Kidney epithelial cell (primary cell): Measurements from ENCODE around the gene KRT20. TPM values are rescaled to one million over a fixed set of nuclear protein-coding genes. Genes with fewer than 3 reads are reported as not detected.
"Not testable (repeated sequence)": the region's sequence is repeated elsewhere in the genome, so short reads cannot be mapped to it uniquely, and the experiment has no call there.

Experiments
- DNase-seq: peaks from one replicate; pipeline ENCODE4 v3.0.0-alpha.2; 2010; ENCODE audit warnings: low read depth
- H3K27me3 ChIP-seq: 2 replicates; pipeline ENCODE4 v1.6.0; 2011; ENCODE audit warnings: low read length; ENCODE audit not compliant: control insufficient read depth, insufficient read depth
- H3K36me3 ChIP-seq: 2 replicates; pipeline ENCODE4 v1.5.1; 2011; ENCODE audit warnings: low read length; ENCODE audit not compliant: control insufficient read depth, insufficient read depth
- H3K4me3 ChIP-seq: 2 replicates; pipeline ENCODE4 v1.5.1; 2011; ENCODE audit warnings: low read depth, mild to moderate bottlenecking, control low read depth, low read length
- CTCF ChIP-seq: IDR thresholded peaks from 2 replicates; pipeline ENCODE4 v1.5.1; 2011; ENCODE audit warnings: mild to moderate bottlenecking, moderate library complexity, low read length, control low read depth, inconsistent platforms; ENCODE audit not compliant: insufficient read depth, poor library complexity, severe bottlenecking
- total RNA-seq: library from RNA; depleted of rRNA; stranded (reverse); fragments of >200 nt; gene quantifications from 2 replicates; pipeline ENCODE4 v1.2.3, GENCODE V29; 2015

The KRT20 gene
- total RNA-seq: not detected in 2 replicates

GRCh38 chr17:40884708-40885512, at the start of gene KRT20:
Gene KRT20, minus strand, starts transcription at chr17:40885242. Its CDS starts 57 bp downstream, at chr17:40885185.
- DNase-seq: no peak
- TF ChIP-seq CTCF: no peak
- Histone ChIP-seq H3K27me3 (no peaks in the 10 kb centered on the region), H3K4me3 (no peak within 1 kb of the TSS), H3K36me3 (no peaks in the 10 kb centered on the region)

GRCh38 chr17:40932608-40933007, 47.6 kb upstream of the KRT20 start:
- Histone ChIP-seq H3K27me3 (no peaks in the 10 kb centered on the region), H3K36me3 (no peaks in the 10 kb centered on the region), H3K4me3 (no peak overlapping the region)
- DNase-seq: peak; percentile 79
- TF ChIP-seq CTCF: no peak

GRCh38 chr17:40931311-40931710, 46.3 kb upstream of the KRT20 start:
- TF ChIP-seq CTCF: no peak
- no peaks in the 10 kb centered on the region for H3K27me3 ChIP-seq
- no peak overlapping the region for H3K4me3 ChIP-seq
- no peaks in the 10 kb centered on the region for H3K36me3 ChIP-seq
- DNase-seq: no peak

GRCh38 chr17:40926341-40926740, 41.3 kb upstream of the KRT20 start:
- Histone ChIP-seq H3K27me3 (no peaks in the 10 kb centered on the region), H3K36me3 (no peaks in the 10 kb centered on the region), H3K4me3 (no peak overlapping the region)
- no peak for TF ChIP-seq CTCF
- DNase-seq: no peak

GRCh38 chr17:40922239-40922638, 37.2 kb upstream of the KRT20 start:
- DNase-seq: peak; percentile 70
- no peak for TF ChIP-seq CTCF
- H3K36me3 ChIP-seq: no peaks in the 10 kb centered on the region

GRCh38 chr17:40921026-40921425, 36.0 kb upstream of the KRT20 start:
- H3K27me3 ChIP-seq: no peaks in the 10 kb centered on the region
- no peaks in the 10 kb centered on the region for H3K36me3 ChIP-seq
- TF ChIP-seq CTCF: no peak
- H3K4me3 ChIP-seq: no peak overlapping the region
- no peak for DNase-seq

More at GRCh38 chr17:40922239-40922638, 37.2 kb upstream of the KRT20 start:
- no peaks in the 10 kb centered on the region for H3K27me3 ChIP-seq
- no peak overlapping the region for H3K4me3 ChIP-seq

- not testable (repeated sequence) for DNase-seq, H3K4me3 ChIP-seq, H3K36me3 ChIP-seq, H3K27me3 ChIP-seq
These were observed 32.1 kb upstream of the KRT20 start for GRCh38 chr17:40917116-40917515.
